Mesenchymal stem cell (in vitro differentiated cells and primary cell): ENCODE data around the gene APLF.

Experiments used
- DNase-seq: peaks from one replicate; pipeline ENCODE4 v3.0.0-alpha.2; 2013
- H2AFZ ChIP-seq: one replicate; pipeline ENCODE4 v1.6.1; 2013; ENCODE audit warnings: low read depth, mild to moderate bottlenecking, control low read depth, inconsistent platforms, low read length, moderate library complexity
- H2AK5ac ChIP-seq: 2 replicates; pipeline ENCODE4 v1.6.1; 2013; ENCODE audit warnings: low read length, moderate library complexity, mild to moderate bottlenecking, inconsistent platforms; ENCODE audit not compliant: severe bottlenecking
- H2BK120ac ChIP-seq: one replicate; pipeline ENCODE4 v1.6.1; 2013; ENCODE audit warnings: low read depth, mild to moderate bottlenecking, inconsistent platforms, low read length, moderate library complexity
- H2BK12ac ChIP-seq, 2 experiments: one replicate each; pipeline ENCODE4 v1.6.1; 2013; ENCODE audit warnings: inconsistent platforms in 2 of 2, low read length in 2 of 2, mild to moderate bottlenecking in 2 of 2, moderate library complexity in 2 of 2, control low read depth in 1 of 2
- H2BK15ac ChIP-seq: one replicate; pipeline ENCODE4 v1.6.1; 2013; ENCODE audit warnings: mild to moderate bottlenecking, low read depth, inconsistent platforms; ENCODE audit not compliant: poor library complexity, severe bottlenecking
- H2BK5ac ChIP-seq: 2 replicates; pipeline ENCODE4 v1.6.1; 2013; ENCODE audit warnings: low read depth, mild to moderate bottlenecking, low read length, control low read depth, inconsistent platforms; ENCODE audit not compliant: poor library complexity, severe bottlenecking
- H3K14ac ChIP-seq, 2 experiments: one replicate each; pipeline ENCODE4 v1.6.1; 2013; ENCODE audit warnings: inconsistent platforms in 2 of 2, low read length in 2 of 2, control low read depth in 1 of 2, mild to moderate bottlenecking in 1 of 2, moderate library complexity in 1 of 2
- H3K18ac ChIP-seq, 2 experiments: one replicate each; pipeline ENCODE4 v1.6.1; 2013; ENCODE audit warnings: inconsistent platforms in 2 of 2, low read length in 2 of 2, control low read depth in 1 of 2, low read depth in 1 of 2, mild to moderate bottlenecking in 1 of 2
- H3K23ac ChIP-seq, 2 experiments: one replicate each; pipeline ENCODE4 v1.6.1; 2013; ENCODE audit warnings: inconsistent platforms in 2 of 2, low read length in 2 of 2, mild to moderate bottlenecking in 2 of 2, moderate library complexity in 2 of 2, control low read depth in 1 of 2
- H3K27ac ChIP-seq: 2 replicates; pipeline ENCODE4 v1.5.1; 2013; ENCODE audit warnings: mild to moderate bottlenecking, moderate library complexity, low read length, control low read depth, inconsistent platforms; ENCODE audit not compliant: poor library complexity, severe bottlenecking
- H3K27me3 ChIP-seq, 2 experiments: 2 replicates each; pipeline versions ENCODE4 v1.6.1 to v1.7.0; 2013; ENCODE audit warnings: low read length in 2 of 2, mild to moderate bottlenecking in 2 of 2, moderate library complexity in 2 of 2, control low read depth in 1 of 2, inconsistent platforms in 1 of 2; ENCODE audit not compliant: control insufficient read depth in 1 of 2, insufficient read depth in 1 of 2
- H3K36me3 ChIP-seq, 2 experiments: 2 replicates each; pipeline versions ENCODE4 v1.6.1 to v1.7.0; 2013; ENCODE audit warnings: low read length in 2 of 2, control low read depth in 1 of 2, inconsistent platforms in 1 of 2, low read depth in 1 of 2, mild to moderate bottlenecking in 1 of 2; ENCODE audit not compliant: insufficient read depth in 2 of 2, control insufficient read depth in 1 of 2
- H3K4ac ChIP-seq, 2 experiments: one replicate each; pipeline ENCODE4 v1.6.1; 2013; ENCODE audit warnings: inconsistent platforms in 2 of 2, low read length in 2 of 2, mild to moderate bottlenecking in 2 of 2, moderate library complexity in 2 of 2, control low read depth in 1 of 2, low read depth in 1 of 2
- H3K4me1 ChIP-seq: 2 replicates; pipeline ENCODE4 v1.6.1; 2013; ENCODE audit warnings: low read depth, low read length, control low read depth; ENCODE audit not compliant: control insufficient read depth, insufficient read depth
- H3K4me2 ChIP-seq: 2 replicates; pipeline ENCODE4 v1.6.1; 2013; ENCODE audit warnings: low read length, mild to moderate bottlenecking, inconsistent platforms; ENCODE audit not compliant: poor library complexity, severe bottlenecking
- H3K4me3 ChIP-seq, 2 experiments: 2 replicates each; pipeline versions ENCODE4 v1.5.1 to v1.7.0; 2013; ENCODE audit warnings: low read length in 2 of 2, mild to moderate bottlenecking in 2 of 2, control low read depth in 1 of 2, low read depth in 1 of 2; ENCODE audit not compliant: insufficient read depth in 1 of 2
- H3K79me1 ChIP-seq: replicated peaks from 2 replicates; pipeline ENCODE4 v1.6.1; 2013; ENCODE audit warnings: mild to moderate bottlenecking, control low read depth, low read length, inconsistent platforms; ENCODE audit not compliant: poor library complexity, severe bottlenecking
- H3K9ac ChIP-seq: 2 replicates; pipeline ENCODE4 v1.7.0; 2013; ENCODE audit warnings: mild to moderate bottlenecking, low read length, moderate library complexity
- H3K9me3 ChIP-seq: 2 replicates; pipeline ENCODE4 v1.7.0; 2013; ENCODE audit warnings: mild to moderate bottlenecking, low read length; ENCODE audit not compliant: control insufficient read depth
- H4K8ac ChIP-seq: one replicate; pipeline ENCODE4 v1.6.1; 2013; ENCODE audit warnings: inconsistent platforms, mild to moderate bottlenecking, low read length, moderate library complexity
- H4K91ac ChIP-seq: one replicate; pipeline ENCODE4 v1.6.1; 2013; ENCODE audit warnings: mild to moderate bottlenecking, low read length, inconsistent platforms
- WGBS: methylation state at CpG from one replicate; pipeline ENCODE4 v1.1.7; 2013; ENCODE audit warnings: mixed read lengths; 5-methylcytosine and 5-hydroxymethylcytosine counted together

APLF gene

DNA sequence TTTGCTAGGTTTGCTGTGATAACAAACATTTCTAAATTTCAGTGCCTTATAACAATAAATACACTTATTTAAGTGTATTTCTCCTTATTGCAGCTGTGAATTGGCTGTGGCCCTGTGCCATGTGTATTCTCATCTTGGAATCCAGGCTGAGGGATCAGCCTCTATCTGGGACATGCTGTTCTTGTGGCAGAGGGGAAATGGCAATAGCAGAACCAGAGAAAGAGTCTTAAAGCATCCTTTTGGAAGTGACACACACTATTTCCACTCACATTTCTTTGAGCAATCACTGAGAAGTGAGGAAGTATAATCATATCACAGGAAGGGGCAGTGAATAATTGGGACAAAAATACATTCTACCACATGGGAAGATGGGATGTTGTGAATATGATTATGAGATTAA, 109.8 kb downstream of the APLF start:
- Histone ChIP-seq H2AK5ac (no peak overlapping the region), H3K9ac (no peak overlapping the region), H3K14ac (no peak overlapping the region), H3K4ac (no peak overlapping the region), H2BK120ac (no peak overlapping the region), H3K27ac (no peak overlapping the region), H4K91ac (no peak overlapping the region), H3K4me1 (no peaks in the 10 kb centered on the region), H3K18ac (no peak overlapping the region), H3K9me3 (no peaks in the 10 kb centered on the region), H3K36me3 (no peaks in the 10 kb centered on the region), H4K8ac (no peak overlapping the region), H2BK15ac (no peak overlapping the region), H2BK5ac (no peak overlapping the region), H3K4me3 (no peak overlapping the region), H3K4me2 (no peak overlapping the region), H2BK12ac (no peak overlapping the region), H2AFZ (no peak overlapping the region), H3K79me1 (no peaks in the 10 kb centered on the region), H3K27me3 (no peaks in the 10 kb centered on the region), H3K23ac (no peak overlapping the region)
- DNase-seq = no peak

DNA sequence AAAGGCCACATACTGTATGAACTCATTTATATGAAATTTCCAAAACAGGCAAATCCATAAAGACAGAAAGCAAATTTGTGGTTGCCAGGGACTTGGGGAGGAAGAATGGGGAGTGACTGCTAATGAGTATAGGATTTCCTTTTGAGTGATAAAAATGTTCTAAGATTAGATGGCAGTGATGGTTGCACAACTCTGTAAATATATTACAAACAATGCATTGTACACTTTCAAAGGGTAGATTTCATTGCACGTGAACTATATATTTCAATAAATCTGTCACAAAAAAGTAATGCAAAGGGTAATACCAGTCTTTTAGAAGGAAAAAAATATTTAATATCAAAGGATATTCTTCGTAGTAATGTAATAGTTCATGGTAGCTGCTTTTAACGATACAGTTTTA, 112.3 kb downstream of the APLF start:
- no peaks in the 10 kb centered on the region for H3K79me1 ChIP-seq
- no peak overlapping the region for H2AFZ ChIP-seq
- H2AK5ac ChIP-seq = no peak overlapping the region
- no peak overlapping the region for H2BK120ac ChIP-seq
- no peak overlapping the region for H2BK12ac ChIP-seq
- H2BK15ac ChIP-seq = no peak overlapping the region
- no CpG with 5 or more reads among the region's 3 CpGs for WGBS
- no peaks in the 10 kb centered on the region for H3K9me3 ChIP-seq
- H3K27ac ChIP-seq = no peak overlapping the region
- DNase-seq = no peak
- H3K4ac ChIP-seq = no peak overlapping the region
- no peaks in the 10 kb centered on the region for H3K4me1 ChIP-seq
- H3K4me2 ChIP-seq = no peak overlapping the region
- no peak overlapping the region for H4K8ac ChIP-seq
- no peaks in the 10 kb centered on the region for H3K36me3 ChIP-seq
- H3K18ac ChIP-seq = no peak overlapping the region
- no peak overlapping the region for H3K14ac ChIP-seq
- H4K91ac ChIP-seq = no peak overlapping the region
- H2BK5ac ChIP-seq = no peak overlapping the region
- H3K23ac ChIP-seq = no peak overlapping the region
- no peak overlapping the region for H3K4me3 ChIP-seq
- no peak overlapping the region for H3K9ac ChIP-seq
- H3K27me3 ChIP-seq = no peaks in the 10 kb centered on the region

DNA sequence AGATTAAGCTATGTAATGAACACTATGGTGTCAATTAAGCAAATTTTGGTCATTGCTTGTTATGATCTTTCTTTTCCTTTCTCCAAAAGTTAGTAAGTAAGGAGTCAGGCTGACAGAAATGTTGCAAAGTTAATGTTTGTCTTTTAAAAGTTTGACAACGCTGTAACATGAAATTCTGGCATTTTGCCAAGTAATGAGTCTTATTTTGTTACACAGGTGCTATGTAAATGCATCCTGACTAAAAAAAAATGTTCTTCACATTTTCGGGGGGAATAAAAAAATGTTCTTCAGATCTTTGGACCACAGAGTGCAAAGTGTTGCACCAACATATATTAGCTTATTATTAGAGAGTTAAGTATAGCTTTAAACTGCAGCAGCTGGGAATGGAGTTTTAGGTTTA, 121.2 kb downstream of the APLF start:
- H3K4me3 ChIP-seq = no peak overlapping the region
- no peak overlapping the region for H2BK15ac ChIP-seq
- no peak overlapping the region for H3K4ac ChIP-seq
- H2BK12ac ChIP-seq = no peak overlapping the region
- H2AFZ ChIP-seq = no peak overlapping the region
- no peak overlapping the region for H3K14ac ChIP-seq
- H3K9me3 ChIP-seq = no peaks in the 10 kb centered on the region
- H4K91ac ChIP-seq = no peak overlapping the region
- no peaks in the 10 kb centered on the region for H3K36me3 ChIP-seq
- no peak overlapping the region for H3K23ac ChIP-seq
- H3K27ac ChIP-seq = no peak overlapping the region
- no peak overlapping the region for H2BK5ac ChIP-seq
- H4K8ac ChIP-seq = no peak overlapping the region
- no peak overlapping the region for H2AK5ac ChIP-seq
- H3K18ac ChIP-seq = no peak overlapping the region
- WGBS = 92% methylated on average over 1 of the region's 2 CpGs
- H3K9ac ChIP-seq = no peak overlapping the region
- H3K79me1 ChIP-seq = no peaks in the 10 kb centered on the region
- H3K27me3 ChIP-seq = no peaks in the 10 kb centered on the region
- H3K4me1 ChIP-seq = no peaks in the 10 kb centered on the region
- no peak overlapping the region for H3K4me2 ChIP-seq
- H2BK120ac ChIP-seq = no peak overlapping the region
- DNase-seq = no peak

DNA sequence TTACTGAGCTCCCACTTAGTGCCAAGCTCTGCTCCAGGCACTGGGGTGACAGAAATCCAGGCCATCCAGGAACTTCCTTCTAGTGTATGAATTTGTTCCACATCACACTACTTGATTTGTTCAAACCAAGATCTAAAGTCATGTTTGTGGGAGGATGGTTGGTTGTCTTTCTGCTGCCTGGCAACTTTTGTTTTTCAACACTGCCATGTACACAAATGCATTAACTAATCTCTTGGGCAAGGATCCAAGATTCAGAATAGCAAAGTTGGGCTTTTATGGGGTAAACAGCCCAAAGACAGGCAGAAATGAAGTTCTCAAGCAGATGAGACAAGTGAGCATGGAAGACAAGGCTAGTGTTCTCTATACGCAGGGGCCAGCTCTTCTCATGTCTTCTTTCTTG, 122.6 kb downstream of the APLF start:
- Histone ChIP-seq H3K27me3 (no peaks in the 10 kb centered on the region), H2AK5ac (no peak overlapping the region), H2BK12ac (no peak overlapping the region), H3K18ac (no peak overlapping the region), H2AFZ (no peak overlapping the region), H3K9me3 (no peaks in the 10 kb centered on the region), H3K4me2 (no peak overlapping the region), H3K36me3 (no peaks in the 10 kb centered on the region), H2BK15ac (no peak overlapping the region), H3K27ac (no peak overlapping the region), H3K79me1 (no peaks in the 10 kb centered on the region), H3K4ac (no peak overlapping the region), H4K91ac (no peak overlapping the region), H4K8ac (no peak overlapping the region), H3K4me3 (no peak overlapping the region), H3K9ac (no peak overlapping the region), H3K14ac (no peak overlapping the region), H2BK5ac (no peak overlapping the region), H2BK120ac (no peak overlapping the region), H3K4me1 (no peaks in the 10 kb centered on the region), H3K23ac (no peak overlapping the region)
- DNase-seq = peak; percentile 40
- WGBS = 100% methylated on average over 1 of the region's 1 CpG
